K562 (cell line): ENCODE results near the gene TAPBPL. TPM values are rescaled to one million over a fixed set of nuclear protein-coding genes. Genes with fewer than 3 reads are reported as not detected.
A peak's percentile ranks its signal among the peaks of the same experiment; 100 is the strongest.

Experiments
- ARID1B ChIP-seq: fragments of 450-650 bp; IDR thresholded peaks from 2 replicates; pipeline ENCODE4 v1.6.1; 2016; ENCODE audit warnings: antibody characterized with exemption, mild to moderate bottlenecking, inconsistent platforms
- CBFA2T3 ChIP-seq: fragments of 450-650 bp; IDR thresholded peaks from 2 replicates; pipeline ENCODE4 v1.6.1; 2017
- CBX1 ChIP-seq: sonication (generic); IDR thresholded peaks from 2 replicates; pipeline ENCODE4 v1.6.1; 2016; ENCODE audit warnings: antibody characterized with exemption, low read depth, mild to moderate bottlenecking
- CSDE1 ChIP-seq, 2 experiments: fragments of 450-650 bp; IDR thresholded peaks; 2 replicates each; pipeline ENCODE4 v1.6.1; 2016; ENCODE audit warnings: mild to moderate bottlenecking in 1 of 2
- GTF2E2 ChIP-seq: fragments of 200-800 bp; sonication (Bioruptor generic); IDR thresholded peaks from 2 replicates; pipeline ENCODE4 v1.6.1; 2016; ENCODE audit warnings: missing genetic modification characterization, missing compliant biosample characterization
- KDM1A ChIP-seq, 2 experiments: fragments of 450-650 bp; IDR thresholded peaks; 2 replicates each; pipeline ENCODE4 v1.6.1; 2016; ENCODE audit warnings: mild to moderate bottlenecking in 2 of 2
- KHSRP ChIP-seq: fragments of 450-650 bp; IDR thresholded peaks from 2 replicates; pipeline ENCODE4 v1.6.1; 2017
- MEF2A ChIP-seq: IDR thresholded peaks from 2 replicates; pipeline ENCODE4 v1.6.1; 2011; ENCODE audit warnings: low read depth, mild to moderate bottlenecking, low read length, moderate library complexity; ENCODE audit not compliant: control insufficient read depth
- MYC ChIP-seq, 2 experiments: fragments of 250-450 bp in 1 of 2; sonication (Bioruptor Pico) in 1 of 2; IDR thresholded peaks; 2 replicates each; pipeline versions ENCODE4 v1.5.1 to v1.6.1; 2012 to 2021; ENCODE audit warnings: low read depth in 2 of 2, borderline replicate concordance in 1 of 2, improper control_type of control experiment in 1 of 2, low read length in 1 of 2, mild to moderate bottlenecking in 1 of 2, moderate library complexity in 1 of 2
- NCOR1 ChIP-seq: fragments of 450-650 bp; IDR thresholded peaks from 2 replicates; pipeline ENCODE4 v1.6.1; 2016; ENCODE audit warnings: mild to moderate bottlenecking, moderate library complexity
- NFXL1 ChIP-seq: fragments of 450-650 bp; formaldehyde crosslinking; IDR thresholded peaks from 2 replicates; pipeline ENCODE4 v1.4.0; 2021; ENCODE audit warnings: mild to moderate bottlenecking
- PURB ChIP-seq: sonication (generic); formaldehyde crosslinking; IDR thresholded peaks from 2 replicates; pipeline ENCODE4 v1.9.0; 2021; ENCODE audit warnings: low read depth, mild to moderate bottlenecking, missing genetic modification reagents
- TSC22D4 ChIP-seq: fragments of 450-650 bp; IDR thresholded peaks from 2 replicates; pipeline ENCODE4 v1.6.1; 2016; ENCODE audit warnings: missing genetic modification characterization, missing biosample characterization, control low read depth
- ZC3H4 ChIP-seq: sonication (generic); formaldehyde crosslinking; IDR thresholded peaks from 2 replicates; pipeline ENCODE4 v1.9.0; 2021; ENCODE audit warnings: missing genetic modification reagents, borderline replicate concordance
- ZFPM2 ChIP-seq: fragments of 250-450 bp; sonication (Bioruptor Pico); IDR thresholded peaks from 2 replicates; pipeline ENCODE4 v1.5.1; 2022; ENCODE audit warnings: mild to moderate bottlenecking
- ZNF445 ChIP-seq: fragments of 250-450 bp; sonication (Bioruptor Pico); IDR thresholded peaks from 2 replicates; pipeline ENCODE4 v1.4.0; 2020; ENCODE audit warnings: low read depth, mild to moderate bottlenecking, moderate library complexity
- ZNF740 ChIP-seq, 3 experiments: fragments of 200-800 bp in 1 of 3; sonication (Bioruptor generic) in 1 of 3; sonication (generic) in 1 of 3; formaldehyde crosslinking in 1 of 3; IDR thresholded peaks; 2 replicates each; pipeline versions ENCODE4 v1.6.1 to v1.8.0; 2016 to 2022; ENCODE audit warnings: mild to moderate bottlenecking in 2 of 3, missing compliant biosample characterization in 2 of 3, missing genetic modification characterization in 2 of 3, missing genetic modification reagents in 1 of 3
- polyA plus RNA-seq, 8 experiments: library from polyadenylated mRNA; depleted of rRNA in 4 of 8; stranded (reverse) in 5 of 8; unstranded in 3 of 8; fragments of >200 nt; fragmentation: Nextera tagmentation in 2 of 8; fragmentation: Illumina TruSeq in 1 of 8; extraction: Ambion mirVana in 2 of 8; extraction: Trizol in 1 of 8; gene quantifications; 2 replicates each; pipeline versions ENCODE4 v1.2.1 to v1.2.3, GENCODE V29; 2011 to 2014; ENCODE audit warnings: inconsistent platforms in 1 of 8, missing spikeins in 1 of 8
- total RNA-seq, 7 experiments: library from RNA; depleted of rRNA in 6 of 7; stranded (reverse); fragments of >200 nt in 6 of 7; fragmentation: Illumina TruSeq in 2 of 7; extraction: Trizol in 2 of 7; gene quantifications; 2 replicates each; pipeline versions ENCODE4 v1.2.1 to v1.2.3, GENCODE V29; 2011 to 2021; ENCODE audit warnings: low replicate concordance in 1 of 7
- TF ChIP-seq, protein P1 (sequence below), 2 experiments: fragments of 200-800 bp in 1 of 2; sonication (Bioruptor generic) in 1 of 2; sonication (generic) in 1 of 2; formaldehyde crosslinking in 1 of 2; IDR thresholded peaks in 1 of 2; conservative IDR thresholded peaks in 1 of 2; 2 replicates each; pipeline versions ENCODE4 v1.5.0 to v1.6.1; 2016 to 2020; ENCODE audit warnings: missing compliant biosample characterization in 1 of 2, missing genetic modification characterization in 1 of 2, missing genetic modification reagents in 1 of 2
- TF ChIP-seq, protein P2 (sequence below): fragments of 250-450 bp; sonication (Bioruptor Pico); IDR thresholded peaks from 2 replicates; pipeline ENCODE4 v1.9.0; 2021; ENCODE audit warnings: mild to moderate bottlenecking
- TF ChIP-seq, protein P3 (sequence below): fragments of 250-450 bp; sonication (Bioruptor Pico); IDR thresholded peaks from 2 replicates; pipeline ENCODE4 v1.4.0; 2020

TAPBPL gene
- total and polyA plus RNA-seq, 9 of the 15 experiments (the other 6 are each of a cell fraction or from before 2014, with no cell fraction given), result 0.29 to 1.6 (median 0.45) TPM

- TF ChIP-seq, protein P1, sequence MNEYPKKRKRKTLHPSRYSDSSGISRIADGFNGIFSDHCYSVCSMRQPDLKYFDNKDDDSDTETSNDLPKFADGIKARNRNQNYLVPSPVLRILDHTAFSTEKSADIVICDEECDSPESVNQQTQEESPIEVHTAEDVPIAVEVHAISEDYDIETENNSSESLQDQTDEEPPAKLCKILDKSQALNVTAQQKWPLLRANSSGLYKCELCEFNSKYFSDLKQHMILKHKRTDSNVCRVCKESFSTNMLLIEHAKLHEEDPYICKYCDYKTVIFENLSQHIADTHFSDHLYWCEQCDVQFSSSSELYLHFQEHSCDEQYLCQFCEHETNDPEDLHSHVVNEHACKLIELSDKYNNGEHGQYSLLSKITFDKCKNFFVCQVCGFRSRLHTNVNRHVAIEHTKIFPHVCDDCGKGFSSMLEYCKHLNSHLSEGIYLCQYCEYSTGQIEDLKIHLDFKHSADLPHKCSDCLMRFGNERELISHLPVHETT (CRISPR knock-in tag; conservative IDR thresholded peaks at IDR 0.05 in 1 of 2, IDR thresholded peaks at IDR 0.05 in 1 of 2), result no peak
- TF ChIP-seq CBFA2T3, result peak; percentile 58
- no peak for TF ChIP-seq CBX1
- TF ChIP-seq, protein P2, sequence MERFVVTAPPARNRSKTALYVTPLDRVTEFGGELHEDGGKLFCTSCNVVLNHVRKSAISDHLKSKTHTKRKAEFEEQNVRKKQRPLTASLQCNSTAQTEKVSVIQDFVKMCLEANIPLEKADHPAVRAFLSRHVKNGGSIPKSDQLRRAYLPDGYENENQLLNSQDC (CRISPR knock-in tag), result no peak
- no peak for TF ChIP-seq CSDE1 (IDR thresholded peaks at IDR 0.05)
- TF ChIP-seq NFXL1 (CRISPR knock-in tag), result no peak
- no peak for TF ChIP-seq ZNF445 (CRISPR knock-in tag)
- TF ChIP-seq, protein P3, sequence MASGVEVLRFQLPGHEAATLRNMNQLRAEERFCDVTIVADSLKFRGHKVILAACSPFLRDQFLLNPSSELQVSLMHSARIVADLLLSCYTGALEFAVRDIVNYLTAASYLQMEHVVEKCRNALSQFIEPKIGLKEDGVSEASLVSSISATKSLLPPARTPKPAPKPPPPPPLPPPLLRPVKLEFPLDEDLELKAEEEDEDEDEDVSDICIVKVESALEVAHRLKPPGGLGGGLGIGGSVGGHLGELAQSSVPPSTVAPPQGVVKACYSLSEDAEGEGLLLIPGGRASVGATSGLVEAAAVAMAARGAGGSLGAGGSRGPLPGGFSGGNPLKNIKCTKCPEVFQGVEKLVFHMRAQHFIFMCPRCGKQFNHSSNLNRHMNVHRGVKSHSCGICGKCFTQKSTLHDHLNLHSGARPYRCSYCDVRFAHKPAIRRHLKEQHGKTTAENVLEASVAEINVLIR (CRISPR knock-in tag), result no peak
- peak; percentile 33; the same call in 1 of the 2 replicates for TF ChIP-seq ARID1B
- no peak for TF ChIP-seq TSC22D4
- no peak for TF ChIP-seq ZC3H4
- no peak for TF ChIP-seq MYC (IDR thresholded peaks at IDR 0.05; ENCODE audit: low read depth, low read length)
- TF ChIP-seq MYC (CRISPR knock-in tag; IDR thresholded peaks at IDR 0.05; ENCODE audit: borderline replicate concordance, low read depth), result no peak
- TF ChIP-seq PURB (CRISPR knock-in tag), result no peak
- TF ChIP-seq ZNF740 (CRISPR knock-in tag; IDR thresholded peaks at IDR 0.05), result no peak
- no peak for TF ChIP-seq ZNF740 (tag; IDR thresholded peaks at IDR 0.05)
- TF ChIP-seq NCOR1, result 0 out of 2 replicates have a peak, but pooled peaks have one; percentile 32
- TF ChIP-seq KHSRP, result no peak
- 0 out of 4 replicates have a peak, but pooled peaks of 1 of the 2 experiments have one; percentile 23 for TF ChIP-seq KDM1A (IDR thresholded peaks at IDR 0.05)
- TF ChIP-seq MEF2A, result no peak
- no peak for TF ChIP-seq GTF2E2 (tag)
- no peak for TF ChIP-seq ZFPM2 (CRISPR knock-in tag)
Observed at GRCh38 chr12:6424866-6425265, 27.0 kb upstream of the TAPBPL start (continued).
